ENCODE results near the gene OSTF1.

Gene OSTF1

DNA sequence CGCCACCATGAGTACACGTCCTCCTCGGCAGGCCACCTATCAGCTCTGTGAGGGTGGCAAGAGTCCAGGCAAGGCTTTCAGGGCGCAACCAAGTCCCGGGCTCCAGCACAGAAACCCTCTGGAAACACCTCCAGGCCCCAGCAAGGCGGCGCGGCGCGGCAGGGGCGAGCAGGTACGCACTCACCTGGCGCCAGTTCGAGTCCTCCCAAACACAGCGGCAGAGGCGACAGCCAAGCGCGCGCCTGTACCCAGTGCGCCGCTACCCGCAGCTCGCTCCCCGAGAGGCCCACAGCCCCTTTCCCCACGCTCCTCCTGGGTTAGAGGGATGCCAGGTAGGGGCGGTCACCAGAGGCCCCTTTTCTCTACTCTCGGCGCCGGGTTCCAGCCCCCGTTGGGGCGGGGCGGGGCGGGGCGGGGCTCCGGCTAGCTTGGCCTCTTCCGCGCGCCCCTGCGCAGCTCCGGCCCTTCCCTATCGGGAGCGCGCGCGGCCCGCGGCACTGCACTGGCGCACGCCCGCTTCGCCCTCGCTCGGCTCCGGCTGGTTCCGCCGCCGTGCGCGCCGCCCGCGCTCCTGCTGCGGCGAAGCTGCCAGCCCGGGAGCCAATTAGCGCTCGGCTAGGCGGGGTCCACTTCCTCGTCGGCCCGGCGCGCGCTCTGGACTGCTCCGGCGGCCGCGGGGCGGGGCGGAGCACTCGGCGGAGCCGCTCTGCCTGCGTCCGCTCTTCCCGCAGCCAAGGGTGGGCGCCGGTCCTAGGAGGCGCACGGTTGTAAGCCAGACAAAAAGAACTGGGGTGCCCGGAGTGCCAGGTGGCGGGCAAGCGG lies at the start of gene OSTF1, which contains the start of gene NMRK1:
Gene OSTF1, plus strand, starts transcription at position 691 of the 822 bp plus-strand sequence. CDS start 179 bp downstream, outside the sequence.
Gene NMRK1, minus strand, starts transcription at position 332 of the 822 bp plus-strand sequence. CDS start 5,040 bp downstream, outside the sequence.
- no peaks in the 10 kb centered on the region for H3K4me1 ChIP-seq (ENCODE audit: control insufficient read depth, insufficient read depth, low read length)
- H3K36me3 ChIP-seq (ENCODE audit: control insufficient read depth in 2 of 2, insufficient read depth in 2 of 2, low read length in 2 of 2) = no peaks in the 10 kb centered on the region
- H3K27ac ChIP-seq (ENCODE audit: low read length) = peak within 1 kb of the TSS; percentile 75
- no peaks in the 10 kb centered on the region for H3K9me3 ChIP-seq (ENCODE audit: control insufficient read depth in 2 of 2, low read length in 2 of 2)
- H3K27me3 ChIP-seq (ENCODE audit: control insufficient read depth in 1 of 2, insufficient read depth in 2 of 2, low read length in 2 of 2) = no peaks in the 10 kb centered on the region
- peak within 1 kb of the TSS; percentile 91 to 93 for H3K4me3 ChIP-seq (ENCODE audit: low read length in 2 of 2)
- peak within 1 kb of the TSS; percentile 80 to 82 for H3K9ac ChIP-seq (ENCODE audit: low read length in 2 of 2)

GRCh38 chr9:75039009-75039408 lies 49.3 kb upstream of the OSTF1 start:
- H3K4me1 ChIP-seq (ENCODE audit: control insufficient read depth, insufficient read depth, low read length) = no peaks in the 10 kb centered on the region
- no peak overlapping the region for H3K9ac ChIP-seq (ENCODE audit: low read length in 2 of 2)
- no peaks in the 10 kb centered on the region for H3K36me3 ChIP-seq (ENCODE audit: control insufficient read depth in 2 of 2, insufficient read depth in 2 of 2, low read length in 2 of 2)
- no peaks in the 10 kb centered on the region for H3K27me3 ChIP-seq (ENCODE audit: control insufficient read depth in 1 of 2, insufficient read depth in 2 of 2, low read length in 2 of 2)
- H3K9me3 ChIP-seq (ENCODE audit: control insufficient read depth in 2 of 2, low read length in 2 of 2) = no peaks in the 10 kb centered on the region
- H3K4me3 ChIP-seq (ENCODE audit: low read length in 2 of 2) = no peak overlapping the region
- no peak overlapping the region for H3K27ac ChIP-seq (ENCODE audit: low read length)

- Histone ChIP-seq H3K27me3 (ENCODE audit: control insufficient read depth in 1 of 2, insufficient read depth in 2 of 2, low read length in 2 of 2) (peaks cover 0 to 1% of the 10 kb centered on the region in 2 donors), H3K36me3 (ENCODE audit: control insufficient read depth in 2 of 2, insufficient read depth in 2 of 2, low read length in 2 of 2) (no peaks in the 10 kb centered on the region), H3K9ac (ENCODE audit: low read length in 2 of 2) (no peak overlapping the region), H3K9me3 (ENCODE audit: control insufficient read depth in 2 of 2, low read length in 2 of 2) (no peaks in the 10 kb centered on the region), H3K27ac (ENCODE audit: low read length) (no peak overlapping the region), H3K4me3 (ENCODE audit: low read length in 2 of 2) (no peak overlapping the region), H3K4me1 (ENCODE audit: control insufficient read depth, insufficient read depth, low read length) (no peaks in the 10 kb centered on the region)
Observed at GRCh38 chr9:75039801-75040200, 48.5 kb upstream of the OSTF1 start.

DNA sequence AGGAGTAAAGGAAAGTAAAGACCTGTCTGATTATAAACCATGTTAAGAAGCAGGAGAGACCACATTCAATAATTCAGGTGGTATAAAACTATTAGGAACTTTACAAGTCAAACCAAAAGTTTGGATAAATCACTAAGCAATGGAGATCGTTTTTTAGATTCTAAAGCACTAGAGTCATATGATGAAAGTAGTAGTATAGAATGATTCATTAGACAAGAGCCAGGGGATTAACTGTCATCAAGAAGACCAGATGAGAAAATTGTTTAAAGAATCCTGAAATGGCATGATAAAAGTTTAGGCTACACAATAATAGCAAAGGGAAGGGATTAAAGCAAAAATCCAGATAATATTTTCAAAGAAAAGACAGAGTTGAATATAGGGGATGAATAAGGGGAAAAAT lies 47.3 kb upstream of the OSTF1 start:
- no peak overlapping the region for H3K27ac ChIP-seq (ENCODE audit: low read length)
- H3K9me3 ChIP-seq (ENCODE audit: control insufficient read depth in 2 of 2, low read length in 2 of 2) = no peaks in the 10 kb centered on the region
- H3K4me1 ChIP-seq (ENCODE audit: control insufficient read depth, insufficient read depth, low read length) = no peaks in the 10 kb centered on the region
- no peak overlapping the region for H3K4me3 ChIP-seq (ENCODE audit: low read length in 2 of 2)
- no peak overlapping the region for H3K9ac ChIP-seq (ENCODE audit: low read length in 2 of 2)
- H3K27me3 ChIP-seq (ENCODE audit: control insufficient read depth in 1 of 2, insufficient read depth in 2 of 2, low read length in 2 of 2) = peaks cover 0 to 3% of the 10 kb centered on the region in 2 donors
- no peaks in the 10 kb centered on the region for H3K36me3 ChIP-seq (ENCODE audit: control insufficient read depth in 2 of 2, insufficient read depth in 2 of 2, low read length in 2 of 2)

DNA sequence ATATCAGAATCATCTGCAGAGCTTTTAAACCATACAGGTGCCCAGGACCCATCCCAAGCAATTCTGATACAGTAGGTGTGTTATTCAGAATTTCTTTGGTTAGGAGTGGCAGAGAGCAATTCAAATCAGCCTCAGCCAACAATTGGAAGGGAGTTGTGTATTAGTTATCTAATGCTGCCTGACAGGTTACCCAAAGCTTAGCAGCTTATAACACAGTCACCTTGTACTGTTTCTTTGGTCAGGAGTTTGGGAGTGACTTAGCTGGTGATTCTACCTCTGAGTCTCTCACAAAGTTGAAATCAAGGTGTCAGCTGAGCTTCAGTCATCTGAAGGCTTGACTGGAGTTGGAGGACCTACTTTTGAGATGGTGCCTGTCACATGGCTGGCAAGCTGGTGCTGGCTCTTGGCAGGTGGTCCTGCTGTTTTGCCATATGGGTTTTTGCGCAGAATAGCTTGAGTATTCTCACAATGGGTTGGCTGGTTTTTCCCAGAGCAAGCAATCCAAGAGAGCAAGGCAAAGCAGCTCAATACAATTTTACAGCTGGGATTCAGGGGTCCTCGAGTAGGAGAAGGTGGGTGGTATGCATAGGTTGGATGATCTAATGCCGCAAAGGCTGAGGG lies 41.5 kb upstream of the OSTF1 start:
- Histone ChIP-seq H3K27ac (ENCODE audit: low read length) (no peak overlapping the region), H3K27me3 (ENCODE audit: control insufficient read depth in 1 of 2, insufficient read depth in 2 of 2, low read length in 2 of 2) (peaks cover 0 to 3% of the 10 kb centered on the region in 2 donors), H3K4me1 (ENCODE audit: control insufficient read depth, insufficient read depth, low read length) (no peaks in the 10 kb centered on the region), H3K4me3 (ENCODE audit: low read length in 2 of 2) (no peak overlapping the region), H3K36me3 (ENCODE audit: control insufficient read depth in 2 of 2, insufficient read depth in 2 of 2, low read length in 2 of 2) (no peaks in the 10 kb centered on the region), H3K9me3 (ENCODE audit: control insufficient read depth in 2 of 2, low read length in 2 of 2) (no peaks in the 10 kb centered on the region), H3K9ac (ENCODE audit: low read length in 2 of 2) (no peak overlapping the region)

GRCh38 chr9:75047506-75047905 lies 40.8 kb upstream of the OSTF1 start:
- Histone ChIP-seq H3K27me3 (ENCODE audit: control insufficient read depth in 1 of 2, insufficient read depth in 2 of 2, low read length in 2 of 2) (peaks cover 0 to 3% of the 10 kb centered on the region in 2 donors), H3K36me3 (ENCODE audit: control insufficient read depth in 2 of 2, insufficient read depth in 2 of 2, low read length in 2 of 2) (no peaks in the 10 kb centered on the region), H3K4me1 (ENCODE audit: control insufficient read depth, insufficient read depth, low read length) (no peaks in the 10 kb centered on the region), H3K9ac (ENCODE audit: low read length in 2 of 2) (no peak overlapping the region), H3K4me3 (ENCODE audit: low read length in 2 of 2) (no peak overlapping the region), H3K9me3 (ENCODE audit: control insufficient read depth in 2 of 2, low read length in 2 of 2) (no peaks in the 10 kb centered on the region), H3K27ac (ENCODE audit: low read length) (no peak overlapping the region)

GRCh38 chr9:75051285-75051684 lies 37.0 kb upstream of the OSTF1 start:
- no peak overlapping the region for H3K27ac ChIP-seq (ENCODE audit: low read length)
- H3K9me3 ChIP-seq (ENCODE audit: control insufficient read depth in 2 of 2, low read length in 2 of 2) = no peaks in the 10 kb centered on the region
- no peaks in the 10 kb centered on the region for H3K27me3 ChIP-seq (ENCODE audit: control insufficient read depth in 1 of 2, insufficient read depth in 2 of 2, low read length in 2 of 2)
- H3K9ac ChIP-seq (ENCODE audit: low read length in 2 of 2) = no peak overlapping the region
- no peaks in the 10 kb centered on the region for H3K4me1 ChIP-seq (ENCODE audit: control insufficient read depth, insufficient read depth, low read length)
- no peaks in the 10 kb centered on the region for H3K36me3 ChIP-seq (ENCODE audit: control insufficient read depth in 2 of 2, insufficient read depth in 2 of 2, low read length in 2 of 2)
- H3K4me3 ChIP-seq (ENCODE audit: low read length in 2 of 2) = no peak overlapping the region

DNA sequence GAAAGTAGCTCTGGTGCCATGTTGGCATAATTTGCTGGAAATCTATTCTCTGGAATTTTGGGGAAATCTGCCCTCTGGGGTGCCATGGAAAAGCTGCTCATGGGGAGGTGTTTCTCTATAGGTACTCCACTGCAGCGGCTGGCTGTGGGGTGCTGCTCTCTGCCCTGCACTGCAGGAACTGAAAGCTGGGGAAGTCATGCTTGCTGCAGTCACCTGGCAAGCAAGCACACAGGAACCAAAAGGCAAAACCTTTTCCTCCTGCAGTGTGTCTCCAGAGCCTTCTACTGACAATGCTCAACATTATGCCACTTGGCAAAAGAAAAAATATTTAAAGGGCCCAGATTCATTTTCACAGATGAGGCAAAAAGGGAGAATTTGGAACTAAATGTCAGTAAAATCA lies 34.4 kb upstream of the OSTF1 start:
- Histone ChIP-seq H3K4me1 (ENCODE audit: control insufficient read depth, insufficient read depth, low read length) (no peaks in the 10 kb centered on the region), H3K9me3 (ENCODE audit: control insufficient read depth in 2 of 2, low read length in 2 of 2) (no peaks in the 10 kb centered on the region), H3K36me3 (ENCODE audit: control insufficient read depth in 2 of 2, insufficient read depth in 2 of 2, low read length in 2 of 2) (no peaks in the 10 kb centered on the region), H3K9ac (ENCODE audit: low read length in 2 of 2) (no peak overlapping the region), H3K27ac (ENCODE audit: low read length) (no peak overlapping the region), H3K4me3 (ENCODE audit: low read length in 2 of 2) (no peak overlapping the region), H3K27me3 (ENCODE audit: control insufficient read depth in 1 of 2, insufficient read depth in 2 of 2, low read length in 2 of 2) (no peaks in the 10 kb centered on the region)

- Histone ChIP-seq H3K9ac (ENCODE audit: low read length in 2 of 2) (no peak overlapping the region), H3K27ac (ENCODE audit: low read length) (no peak overlapping the region), H3K4me1 (ENCODE audit: control insufficient read depth, insufficient read depth, low read length) (no peaks in the 10 kb centered on the region), H3K9me3 (ENCODE audit: control insufficient read depth in 2 of 2, low read length in 2 of 2) (no peaks in the 10 kb centered on the region), H3K4me3 (ENCODE audit: low read length in 2 of 2) (no peak overlapping the region), H3K27me3 (ENCODE audit: control insufficient read depth in 1 of 2, insufficient read depth in 2 of 2, low read length in 2 of 2) (no peaks in the 10 kb centered on the region), H3K36me3 (ENCODE audit: control insufficient read depth in 2 of 2, insufficient read depth in 2 of 2, low read length in 2 of 2) (no peaks in the 10 kb centered on the region)
Observed at GRCh38 chr9:75054368-75055001, 33.8 kb upstream of the OSTF1 start.

- Histone ChIP-seq H3K9me3 (ENCODE audit: control insufficient read depth in 2 of 2, low read length in 2 of 2) (no peaks in the 10 kb centered on the region), H3K36me3 (ENCODE audit: control insufficient read depth in 2 of 2, insufficient read depth in 2 of 2, low read length in 2 of 2) (peaks cover 0 to 7% of the 10 kb centered on the region in 2 donors), H3K27me3 (ENCODE audit: control insufficient read depth in 1 of 2, insufficient read depth in 2 of 2, low read length in 2 of 2) (no peaks in the 10 kb centered on the region), H3K9ac (ENCODE audit: low read length in 2 of 2) (no peak overlapping the region), H3K4me3 (ENCODE audit: low read length in 2 of 2) (no peak overlapping the region), H3K27ac (ENCODE audit: low read length) (no peak overlapping the region), H3K4me1 (ENCODE audit: control insufficient read depth, insufficient read depth, low read length) (peaks cover 5% of the 10 kb centered on the region)
Observed at GRCh38 chr9:75061169-75061568, 27.1 kb upstream of the OSTF1 start.
